Measurements from ENCODE around the gene PLEKHM2.

The PLEKHM2 gene

GRCh38 chr1:15731735-15732685 is 47.9 kb downstream of the PLEKHM2 start:
- FAIRE-seq, result no peak
- no peak for DNase-seq (ENCODE audit: insufficient read length, low spot score)
- TF ChIP-seq POLR2A (IDR thresholded peaks at IDR 0.05; ENCODE audit: low read depth, low read length), result no peak

GRCh38 chr1:15732686-15733081 is 48.6 kb downstream of the PLEKHM2 start:
- no peak for TF ChIP-seq POLR2A (IDR thresholded peaks at IDR 0.05; ENCODE audit: low read depth, low read length)
- DNase-seq (ENCODE audit: insufficient read length, low spot score) (no peak), FAIRE-seq (no peak)

GRCh38 chr1:15733218-15733725 is 49.2 kb downstream of the PLEKHM2 start:
- FAIRE-seq (no peak), DNase-seq (ENCODE audit: insufficient read length, low spot score) (no peak)
- TF ChIP-seq POLR2A (IDR thresholded peaks at IDR 0.05; ENCODE audit: low read depth, low read length), result no peak

GRCh38 chr1:15733726-15734226 is 49.7 kb downstream of the PLEKHM2 start:
- TF ChIP-seq POLR2A (IDR thresholded peaks at IDR 0.05; ENCODE audit: low read depth, low read length), result no peak
- DNase-seq (ENCODE audit: insufficient read length, low spot score) (no peak), FAIRE-seq (no peak)

- DNase-seq (ENCODE audit: insufficient read length, low spot score), result no peak
- no peak for TF ChIP-seq POLR2A (IDR thresholded peaks at IDR 0.05; ENCODE audit: low read depth, low read length)
- no peak for FAIRE-seq
Measured at GRCh38 chr1:15734296-15734695, 50.2 kb downstream of the PLEKHM2 start.

- FAIRE-seq, result no peak
- TF ChIP-seq POLR2A (IDR thresholded peaks at IDR 0.05; ENCODE audit: low read depth, low read length), result no peak
- DNase-seq (ENCODE audit: insufficient read length, low spot score), result no peak
Measured at GRCh38 chr1:15734901-15735300, 50.8 kb downstream of the PLEKHM2 start.

- FAIRE-seq (no peak), DNase-seq (ENCODE audit: insufficient read length, low spot score) (no peak)
- no peak for TF ChIP-seq POLR2A (IDR thresholded peaks at IDR 0.05; ENCODE audit: low read depth, low read length)
Measured at GRCh38 chr1:15735304-15736037, 51.4 kb downstream of the PLEKHM2 start.

GRCh38 chr1:15736038-15736891 is 52.1 kb downstream of the PLEKHM2 start, which contains the start of gene SLC25A34:
Gene SLC25A34 (plus strand): TSS chr1:15736258. CDS start chr1:15736486, 228 bp downstream.
- FAIRE-seq (no peak), DNase-seq (ENCODE audit: insufficient read length, low spot score) (no peak)
- no peak for TF ChIP-seq POLR2A (IDR thresholded peaks at IDR 0.05; ENCODE audit: low read depth, low read length)

- DNase-seq (ENCODE audit: insufficient read length, low spot score), result no peak
- FAIRE-seq, result no peak
- TF ChIP-seq POLR2A (IDR thresholded peaks at IDR 0.05; ENCODE audit: low read depth, low read length), result no peak
Measured at GRCh38 chr1:15736892-15737261, 52.8 kb downstream of the PLEKHM2 start.

- TF ChIP-seq POLR2A (IDR thresholded peaks at IDR 0.05; ENCODE audit: low read depth, low read length), result no peak
- FAIRE-seq, result no peak
- DNase-seq (ENCODE audit: insufficient read length, low spot score), result no peak
Measured at GRCh38 chr1:15737324-15738319, 53.5 kb downstream of the PLEKHM2 start.

GRCh38 chr1:15738416-15739113 is 54.4 kb downstream of the PLEKHM2 start:
- FAIRE-seq (no peak), DNase-seq (ENCODE audit: insufficient read length, low spot score) (no peak)
- no peak for TF ChIP-seq POLR2A (IDR thresholded peaks at IDR 0.05; ENCODE audit: low read depth, low read length)

- FAIRE-seq (no peak), DNase-seq (ENCODE audit: insufficient read length, low spot score) (no peak)
- TF ChIP-seq POLR2A (IDR thresholded peaks at IDR 0.05; ENCODE audit: low read depth, low read length), result no peak
Measured at GRCh38 chr1:15739259-15739658, 55.1 kb downstream of the PLEKHM2 start.
